Pancreas (tissue), 10 donors: ENCODE data around the gene HSPA14. TPM values are rescaled to one million over a fixed set of nuclear protein-coding genes. Genes with fewer than 3 reads are reported as not detected.

Experiments
- ATAC-seq, 4 donors: fragments of 200-7000 bp; cut with Tn5 transposase; one replicate each; pipeline versions ENCODE4 v1.8.0 to v1.9.1; 2020; ENCODE audit warnings: mild to moderate bottlenecking in 4 of 4, moderate library complexity in 4 of 4
- DNase-seq, 6 donors: peaks; one replicate each; pipeline ENCODE4 v3.0.0-alpha.2; 2020
- FAIRE-seq: peaks from 2 replicates; lab custom pipeline; 2012; peaks lifted over from hg19 to GRCh38; lab: Jason Lieb, UNC
- H3K27ac ChIP-seq, 4 donors: fragments of 200-600 bp; sonication (generic); 1 replicate in 3 of 4; 2 replicates in 1 of 4; pipeline versions ENCODE4 v1.5.0 to v1.8.0; 2020
- H3K27me3 ChIP-seq, 4 donors: fragments of 200-600 bp; one replicate each; pipeline ENCODE4 v1.8.0; 2021
- H3K36me3 ChIP-seq, 3 donors: fragments of 200-600 bp; sonication (generic) in 1 of 3; one replicate each; pipeline versions ENCODE4 v1.5.0 to v1.8.0; 2020 to 2021
- H3K4me1 ChIP-seq, 3 donors: fragments of 200-600 bp; one replicate each; pipeline ENCODE4 v1.8.0; 2021
- H3K4me3 ChIP-seq, 4 donors: fragments of 200-600 bp; sonication (generic) in 2 of 4; one replicate each; pipeline versions ENCODE4 v1.5.0 to v1.8.0; 2020 to 2021
- H3K9me3 ChIP-seq, 4 donors: fragments of 200-600 bp; one replicate each; pipeline ENCODE4 v1.8.0; 2021
- WGBS, 2 donors: extraction: QIAGEN DNeasy Blood & Tissue Kit; methylation state at CpG; one replicate each; pipeline ENCODE4 v1.1.7; 2013; 5-methylcytosine and 5-hydroxymethylcytosine counted together
- intact Hi-C, 3 donors: fragments of 100-400 bp; cut with DNase I; formaldehyde crosslinking; loops; one replicate each; pipeline versions ENCODE4 v1.11.1 to v1.14.2; 2022
- polyA plus RNA-seq, 2 donors: library from polyadenylated mRNA; stranded (reverse); fragments of 200-250 nt; gene quantifications; one replicate each; pipeline ENCODE4 v1.2.3, GENCODE V29; 2013
- total RNA-seq, 6 donors: library from RNA; stranded (reverse); fragmentation: NEBNext Ultra II Directional in 4 of 6; extraction: Animal tissue kit (Norgen Biotek cat#: 25700) in 4 of 6; gene quantifications; one replicate each; pipeline versions ENCODE4 v1.2.1 to v1.2.4, GENCODE V29; 2021 to 2023
- TF ChIP-seq, protein P1 (sequence below), 4 donors: fragments of 200-600 bp; sonication (generic) in 3 of 4; IDR thresholded peaks; one replicate each; pipeline versions ENCODE4 v1.5.0 to v1.8.0; 2021; ENCODE audit warnings: antibody characterized with exemption in 4 of 4
- donor health status: healthy with polysubstance abuse.
- donor health status: DM: no; HTN: no; CAD: no; lungs with moderate emphysema.
- donor health status: DM: no; HTN: no; CAD: no.
- donor health status: control.
- donor health status: control.
- donor health status: Bipolar disorder and iron deficiency.
- donor health status: DM: yes; HTN: yes; CAD: no.
- donor health status: DM: no; HTN: no; CAD: no.
- donor health status: DM: no; HTN: no; CAD: no.
- donor health status: DM: yes; HTN: yes; CAD: no.

Gene HSPA14
- total and polyA plus RNA-seq, 8 donors: 3.1 to 10.4 (median 5.3) TPM

DNA sequence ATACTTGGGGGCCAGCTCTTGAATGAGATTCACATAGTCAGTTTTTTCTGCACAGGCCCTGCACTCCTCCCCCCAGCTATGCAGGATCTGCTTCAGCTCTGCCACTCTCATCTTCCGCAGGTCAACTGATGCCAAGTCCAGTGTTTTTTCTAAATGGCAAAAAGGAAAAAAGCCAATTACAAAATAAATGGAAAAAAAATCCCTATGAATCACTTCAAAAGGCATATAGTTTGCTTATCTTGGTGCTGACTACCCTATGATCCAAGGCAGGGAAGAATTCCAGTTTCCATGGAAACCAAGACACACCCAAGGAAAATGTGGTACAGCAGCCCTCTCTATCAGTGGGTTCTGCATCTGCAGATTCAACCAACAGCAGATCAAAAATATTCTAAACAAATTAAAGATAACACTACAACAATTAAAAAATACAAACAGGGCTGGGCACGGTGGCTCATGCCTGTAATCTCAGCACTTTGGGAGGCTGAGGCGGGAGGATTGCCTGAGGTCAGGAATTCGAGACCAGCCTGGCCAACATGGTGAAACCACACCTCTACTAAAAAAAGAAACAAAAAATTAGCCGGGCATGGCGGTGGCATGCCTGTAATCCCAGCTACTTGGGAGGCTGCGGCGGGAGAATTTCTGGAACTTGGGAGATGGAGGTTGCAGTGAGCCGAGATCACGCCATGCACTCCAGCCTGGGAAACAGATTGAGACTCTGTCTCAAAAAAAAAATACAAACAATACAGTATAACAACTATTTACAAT is 17.9 kb upstream of the HSPA14 start:
- ATAC-seq: peak in 1 of 4 donors; percentile 46
- intact Hi-C loops: loop anchor here in 1 of 3 donors (10.0 kb wide), 2 partner anchors 275 to 315 kb away; no protein-coding TSS in a partner anchor
- no peaks in the 10 kb centered on the region for H3K36me3 ChIP-seq
- no peaks in the 10 kb centered on the region for H3K9me3 ChIP-seq
- no peaks in the 10 kb centered on the region for H3K27me3 ChIP-seq
- 94 to 96% methylated on average over 10 of the region's 10 CpGs for WGBS, 2 donors
- DNase-seq: no peak
- no peak overlapping the region for H3K27ac ChIP-seq
- H3K4me3 ChIP-seq: no peak overlapping the region
- TF ChIP-seq, protein P1, sequence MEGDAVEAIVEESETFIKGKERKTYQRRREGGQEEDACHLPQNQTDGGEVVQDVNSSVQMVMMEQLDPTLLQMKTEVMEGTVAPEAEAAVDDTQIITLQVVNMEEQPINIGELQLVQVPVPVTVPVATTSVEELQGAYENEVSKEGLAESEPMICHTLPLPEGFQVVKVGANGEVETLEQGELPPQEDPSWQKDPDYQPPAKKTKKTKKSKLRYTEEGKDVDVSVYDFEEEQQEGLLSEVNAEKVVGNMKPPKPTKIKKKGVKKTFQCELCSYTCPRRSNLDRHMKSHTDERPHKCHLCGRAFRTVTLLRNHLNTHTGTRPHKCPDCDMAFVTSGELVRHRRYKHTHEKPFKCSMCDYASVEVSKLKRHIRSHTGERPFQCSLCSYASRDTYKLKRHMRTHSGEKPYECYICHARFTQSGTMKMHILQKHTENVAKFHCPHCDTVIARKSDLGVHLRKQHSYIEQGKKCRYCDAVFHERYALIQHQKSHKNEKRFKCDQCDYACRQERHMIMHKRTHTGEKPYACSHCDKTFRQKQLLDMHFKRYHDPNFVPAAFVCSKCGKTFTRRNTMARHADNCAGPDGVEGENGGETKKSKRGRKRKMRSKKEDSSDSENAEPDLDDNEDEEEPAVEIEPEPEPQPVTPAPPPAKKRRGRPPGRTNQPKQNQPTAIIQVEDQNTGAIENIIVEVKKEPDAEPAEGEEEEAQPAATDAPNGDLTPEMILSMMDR (IDR thresholded peaks at IDR 0.05): no peak
- no peak for FAIRE-seq
- peaks cover 4 to 9% (median 8%) of the 10 kb centered on the region in 3 donors for H3K4me1 ChIP-seq

DNA sequence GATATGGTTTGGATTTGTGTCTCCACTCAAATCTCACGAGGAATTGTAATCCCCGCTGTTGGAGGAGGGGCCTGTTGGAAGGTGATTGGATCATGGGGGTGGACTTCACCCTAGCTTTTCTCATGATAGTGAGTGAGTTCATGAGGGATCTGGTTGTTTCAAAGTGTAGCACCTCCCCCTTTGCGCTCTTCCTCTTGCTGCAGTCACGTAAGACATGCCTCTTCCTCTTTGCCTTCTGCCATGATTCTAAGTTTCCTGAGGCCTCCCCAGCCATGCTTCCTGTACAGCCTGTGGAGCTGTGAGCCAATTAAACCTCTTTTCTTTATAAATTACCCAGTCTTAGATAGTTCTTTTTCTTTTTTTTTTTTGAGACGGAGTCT is 17.3 kb upstream of the HSPA14 start:
- FAIRE-seq (no peak), DNase-seq (no peak), ATAC-seq (no peak)
- no peak overlapping the region for H3K4me3 ChIP-seq
- TF ChIP-seq, protein P1 (IDR thresholded peaks at IDR 0.05): no peak
- H3K27ac ChIP-seq: no peak overlapping the region
- WGBS, 2 donors: 94 to 95% methylated on average over 5 of the region's 5 CpGs
- H3K4me1 ChIP-seq: peaks cover 4 to 9% (median 8%) of the 10 kb centered on the region in 3 donors
- intact Hi-C loops: loop anchor here in 1 of 3 donors (10.0 kb wide), 2 partner anchors 276 to 316 kb away; no protein-coding TSS in a partner anchor
- H3K36me3 ChIP-seq: no peaks in the 10 kb centered on the region
- H3K27me3 ChIP-seq: no peaks in the 10 kb centered on the region
- H3K9me3 ChIP-seq: no peaks in the 10 kb centered on the region

DNA sequence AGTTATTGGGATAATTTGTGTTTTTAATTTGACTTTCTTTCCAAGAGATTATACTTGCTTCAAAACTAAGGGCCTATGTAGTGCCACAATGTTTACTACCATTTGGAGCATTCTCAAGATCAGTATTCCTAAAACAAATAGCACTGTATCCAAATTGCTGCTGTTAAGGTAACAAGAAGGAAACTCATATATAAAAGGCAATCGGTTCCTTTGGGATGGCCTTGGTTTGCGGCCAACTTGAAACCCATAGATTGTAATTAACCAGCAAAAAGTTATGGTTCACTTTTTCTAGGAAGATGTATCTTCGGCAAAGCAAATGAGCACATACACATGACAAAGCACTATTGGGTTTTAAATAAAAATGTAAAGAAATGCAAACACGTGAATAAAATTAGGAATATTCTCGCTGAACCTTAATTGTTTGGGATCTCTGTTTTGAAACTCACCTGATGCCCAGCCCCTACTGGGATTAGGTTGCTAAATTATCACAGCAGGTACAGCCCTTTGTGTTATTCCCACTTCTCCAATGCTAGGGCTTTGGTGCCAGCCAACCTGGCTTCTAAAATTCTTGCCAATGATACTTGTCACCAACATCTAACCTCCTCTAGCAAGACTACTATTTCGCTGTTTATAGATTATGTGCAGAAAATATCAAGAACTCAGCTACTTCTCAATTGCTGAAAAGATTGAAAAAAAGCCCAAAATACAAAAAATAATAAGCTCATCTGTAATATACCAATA is 16.3 kb upstream of the HSPA14 start:
- no peaks in the 10 kb centered on the region for H3K36me3 ChIP-seq

DNA sequence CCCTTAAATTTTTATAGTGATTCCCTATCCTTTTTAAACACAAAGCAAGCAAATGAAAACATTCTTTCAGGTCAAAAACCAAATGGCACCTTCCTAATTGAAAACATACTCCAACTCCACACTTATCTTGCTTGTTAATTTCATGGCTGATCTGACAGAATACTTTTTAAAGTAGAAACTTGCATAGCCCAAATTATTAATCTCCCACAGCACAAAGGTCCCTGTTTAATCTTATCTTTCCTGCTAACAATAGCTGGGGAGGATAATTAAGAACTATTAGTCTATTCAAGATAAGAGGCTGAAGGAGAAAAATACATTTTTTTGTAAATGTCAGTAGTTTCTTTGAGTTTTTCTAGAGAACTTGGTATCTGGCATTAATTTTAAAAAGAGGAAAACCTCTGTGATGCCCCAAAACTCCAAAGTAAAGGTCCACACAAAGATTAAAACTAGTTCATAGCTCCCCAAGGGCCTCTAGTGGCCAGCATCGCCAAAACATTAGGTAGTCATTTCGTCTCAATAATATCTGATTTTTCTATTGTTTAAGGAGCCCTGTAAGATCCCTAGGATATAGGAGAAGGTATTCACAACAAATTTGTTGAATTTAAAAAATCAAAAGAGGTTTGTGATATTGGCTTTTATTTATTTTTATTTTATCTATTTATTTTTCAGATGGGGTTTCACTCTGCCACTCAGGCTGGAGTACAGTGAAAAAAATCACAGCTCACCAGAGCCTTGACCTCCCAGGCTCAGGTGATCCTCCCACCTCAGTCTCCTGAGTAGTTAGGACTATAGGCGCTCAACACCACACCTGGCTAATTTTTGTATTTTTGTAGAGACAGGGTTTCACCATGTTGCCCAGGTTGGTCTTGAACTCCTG is 15.0 kb upstream of the HSPA14 start:
- Histone ChIP-seq H3K27ac (no peak overlapping the region), H3K9me3 (no peaks in the 10 kb centered on the region), H3K27me3 (no peaks in the 10 kb centered on the region), H3K4me1 (peaks cover 4 to 9% (median 8%) of the 10 kb centered on the region in 3 donors), H3K36me3 (no peaks in the 10 kb centered on the region), H3K4me3 (no peak overlapping the region)
- 29 to 34% methylated on average over 3 of the region's 3 CpGs for WGBS, 2 donors
- DNase-seq: peak in 2 of 6 donors; percentile 23 to 31
- ATAC-seq: peak in 3 of 4 donors; percentile 82 to 87 (median 85)
- intact Hi-C loops: loop anchor here in 1 of 3 donors (10.0 kb wide), 2 partner anchors 278 to 318 kb away; no protein-coding TSS in a partner anchor
- TF ChIP-seq, protein P1 (IDR thresholded peaks at IDR 0.05): peak in 2 of 4 donors; percentile 23 to 39
- FAIRE-seq: peak; percentile 86

More for the DNA sequence above, 16.3 kb upstream of the HSPA14 start:
- peaks cover 4 to 9% (median 8%) of the 10 kb centered on the region in 3 donors for H3K4me1 ChIP-seq
- TF ChIP-seq, protein P1 (IDR thresholded peaks at IDR 0.05): no peak
- no peak overlapping the region for H3K27ac ChIP-seq
- no peaks in the 10 kb centered on the region for H3K9me3 ChIP-seq
- ATAC-seq (no peak), DNase-seq (no peak), FAIRE-seq (no peak)
- H3K4me3 ChIP-seq: no peak overlapping the region
- no peaks in the 10 kb centered on the region for H3K27me3 ChIP-seq
- 64 to 67% methylated on average over 6 of the region's 6 CpGs for WGBS, 2 donors
- intact Hi-C loops: loop anchor here in 1 of 3 donors (10.0 kb wide), 2 partner anchors 277 to 317 kb away; no protein-coding TSS in a partner anchor
